GM19193 (cell line): ENCODE measurements around the gene OR52R1.

ENCODE experiments used
- POLR2A ChIP-seq: IDR thresholded peaks from 4 replicates; pipeline ENCODE4 v1.6.1; 2011; ENCODE audit not compliant: insufficient read depth, insufficient read length; ENCODE audit errors: extremely low read depth

OR52R1 gene

DNA sequence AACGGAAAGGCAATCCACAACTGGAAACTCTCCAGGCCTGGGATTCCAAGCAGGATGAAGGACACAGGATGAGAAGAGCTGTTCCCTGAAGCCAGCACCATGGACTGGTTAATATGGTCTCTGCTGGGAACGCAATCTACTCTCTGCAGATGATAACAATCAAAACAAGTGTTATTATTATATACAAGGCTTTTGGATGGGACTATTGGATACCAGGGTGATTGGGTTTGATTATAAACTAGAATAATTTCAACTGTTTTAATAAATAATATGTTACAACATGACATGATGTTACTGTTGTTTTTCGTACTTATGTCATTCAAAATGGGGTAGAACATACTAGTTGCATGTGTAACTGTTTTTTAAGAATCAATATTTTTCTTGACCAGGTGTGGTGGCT lies at the start of gene OR52R1:
Gene OR52R1, minus strand, starts transcription at position 101 of the 400 bp plus-strand sequence. Its CDS starts 0 bp downstream, at position 101.
- TF ChIP-seq POLR2A = no peak

DNA sequence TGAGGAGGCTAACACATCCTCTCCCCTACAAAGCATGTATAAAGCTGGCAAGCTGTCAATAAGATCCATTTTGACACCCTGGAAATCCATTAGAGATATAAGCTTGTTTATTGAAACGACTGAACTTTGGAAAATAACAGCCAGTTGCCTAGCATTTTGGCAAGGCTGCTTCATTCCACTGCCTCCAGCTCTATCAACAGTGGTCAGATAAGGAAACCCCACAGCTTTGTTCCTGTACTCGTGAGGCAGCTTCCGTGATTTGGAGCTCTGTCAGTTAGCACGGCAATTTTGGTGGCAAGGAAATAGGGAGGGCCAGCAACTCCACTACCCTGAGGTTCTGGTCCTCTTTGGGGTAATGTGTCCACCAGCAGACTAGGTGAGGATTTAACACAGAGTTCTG lies 46.9 kb upstream of the OR52R1 start:
- TF ChIP-seq POLR2A = no peak

DNA sequence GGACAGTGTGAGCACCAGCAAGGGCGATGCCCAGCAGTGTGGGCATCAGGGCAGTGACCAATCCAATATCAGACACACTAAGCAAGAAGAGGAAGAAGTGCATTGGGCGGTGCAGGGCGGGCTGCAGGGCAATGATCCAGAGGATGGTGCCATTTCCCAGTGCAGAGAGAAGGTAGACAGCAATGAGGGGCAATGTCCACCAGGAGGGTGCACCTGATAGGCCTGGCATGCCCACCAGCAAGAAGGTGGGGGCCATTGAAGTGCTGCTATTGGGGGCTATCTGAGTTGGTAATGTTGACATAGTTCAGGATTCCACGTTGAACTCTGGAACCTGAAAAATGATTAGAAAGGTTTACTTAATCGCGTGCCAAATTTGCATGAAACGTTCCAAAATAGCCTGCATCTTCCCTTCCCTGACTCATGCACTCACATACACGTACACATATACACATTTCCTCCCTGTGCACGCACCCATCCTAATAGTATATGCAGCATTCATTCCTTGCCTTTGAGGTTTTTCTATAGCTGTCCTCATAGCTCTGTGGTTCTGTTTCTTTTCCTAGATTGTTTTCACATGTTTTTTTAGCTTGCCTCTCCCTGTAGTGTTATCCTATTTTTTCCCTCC lies 44.8 kb upstream of the OR52R1 start, which contains the start of gene OR51S1:
Gene OR51S1, minus strand, starts transcription at position 301 of the 625 bp plus-strand sequence. Its CDS starts 0 bp downstream, at position 301.
- no peak for TF ChIP-seq POLR2A

DNA sequence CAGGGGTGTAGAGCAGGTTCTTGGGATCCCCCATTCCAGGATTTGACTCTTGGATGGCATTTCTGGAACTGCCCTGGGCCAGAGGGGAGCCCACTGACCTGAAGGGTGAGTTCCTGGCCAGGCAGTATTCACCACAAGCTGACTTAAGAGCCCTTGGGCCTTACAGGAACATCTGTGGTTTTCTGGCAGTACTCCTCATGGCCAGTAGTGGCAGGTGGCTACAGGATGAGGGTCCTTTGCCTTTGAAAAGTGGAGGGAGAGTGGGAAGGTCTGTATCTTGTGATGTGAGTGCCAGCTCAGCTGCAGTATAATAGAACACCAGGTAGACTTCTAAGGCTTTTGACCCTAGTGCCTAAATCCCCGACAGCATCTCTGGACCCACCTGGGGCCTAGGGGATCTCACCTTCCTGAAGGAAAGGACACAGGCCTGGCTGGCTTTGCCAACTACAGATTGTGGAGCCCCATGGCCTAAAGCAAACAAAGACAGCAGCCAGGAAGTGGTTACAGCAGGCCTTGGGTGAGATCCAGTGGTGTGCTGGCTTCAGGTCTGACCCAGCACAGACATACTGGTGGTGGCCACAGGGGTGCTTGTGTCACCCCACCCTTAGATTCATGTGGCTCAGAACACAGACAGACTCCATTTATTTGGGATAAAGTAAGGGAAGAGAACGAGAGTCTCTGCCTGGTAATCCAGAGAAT lies 35.8 kb upstream of the OR52R1 start:
- no peak for TF ChIP-seq POLR2A

DNA sequence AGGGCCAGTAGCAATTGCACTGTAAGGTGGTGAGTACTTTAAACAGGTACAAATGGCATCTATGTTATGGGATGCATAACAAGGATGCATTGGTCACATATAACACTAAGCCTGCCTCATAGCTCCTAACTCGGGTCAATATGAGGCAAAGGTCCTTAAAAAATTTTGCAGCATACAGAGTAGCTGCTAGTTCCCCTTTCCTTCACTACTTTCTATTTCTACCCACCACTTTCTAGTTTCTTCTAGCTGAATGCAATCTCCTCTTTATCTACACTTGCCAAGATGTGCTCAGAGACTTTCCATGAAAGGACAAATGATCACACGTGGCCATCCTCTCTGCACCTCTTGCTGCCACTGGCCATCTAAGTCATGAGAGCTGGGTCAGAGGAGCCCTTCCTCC lies 26.7 kb upstream of the OR52R1 start:
- no peak for TF ChIP-seq POLR2A

DNA sequence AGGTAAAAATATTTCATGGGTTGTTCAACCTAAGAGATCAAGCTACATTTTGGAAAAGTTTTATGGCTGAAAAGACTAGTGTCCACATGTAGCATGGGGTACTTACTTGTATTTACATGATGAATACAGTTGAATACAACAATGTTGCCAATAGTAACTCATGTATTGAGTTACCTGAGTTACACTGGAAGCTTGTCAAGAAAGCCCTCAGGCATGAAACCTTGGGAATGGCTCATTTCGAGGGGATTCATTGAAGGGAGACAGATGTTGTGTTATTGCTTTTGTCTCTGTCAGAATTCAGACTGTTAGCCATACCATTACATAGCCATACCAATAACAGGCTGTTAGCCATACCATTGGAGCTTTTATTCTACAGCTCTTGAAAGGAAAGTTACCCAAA lies 26.2 kb upstream of the OR52R1 start:
- TF ChIP-seq POLR2A = no peak

DNA sequence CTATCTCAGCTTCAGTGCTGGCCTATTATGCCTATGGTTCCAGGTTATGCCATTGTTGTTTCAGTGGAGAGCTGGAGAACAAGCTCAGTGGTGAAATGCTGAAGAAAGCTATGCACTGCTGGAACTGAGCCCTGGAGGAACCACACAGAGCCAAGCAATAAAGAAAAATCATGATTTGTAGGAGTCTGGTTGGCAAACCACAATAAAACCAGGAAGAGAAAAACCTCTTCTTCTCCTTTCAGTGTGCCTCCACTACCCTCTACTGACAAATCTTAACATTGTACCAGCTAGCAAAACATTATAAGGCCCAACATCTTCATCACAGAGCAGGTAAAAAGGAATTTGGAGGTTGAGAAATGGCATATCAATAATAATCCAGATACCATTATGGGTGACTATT lies 22.2 kb upstream of the OR52R1 start:
- no peak for TF ChIP-seq POLR2A

DNA sequence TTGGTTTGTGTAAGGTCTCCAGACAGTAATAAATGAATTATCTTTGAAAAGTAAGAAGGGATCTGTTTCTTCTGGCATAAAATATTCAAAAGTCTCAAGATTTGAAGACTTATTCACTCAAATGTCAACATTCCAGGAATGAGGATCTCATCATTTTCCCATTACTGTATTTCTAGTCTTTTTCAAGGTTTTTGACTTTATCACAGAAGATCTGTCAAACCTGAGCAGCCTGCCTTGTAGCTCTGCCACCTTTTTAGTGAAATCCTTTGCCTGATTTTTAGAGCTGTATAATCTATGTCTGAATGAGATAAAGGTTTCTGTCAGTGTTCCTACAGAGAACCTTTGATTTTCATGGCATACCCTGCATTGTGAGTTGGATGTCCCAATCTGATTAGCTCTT lies 21.0 kb upstream of the OR52R1 start:
- no peak for TF ChIP-seq POLR2A

DNA sequence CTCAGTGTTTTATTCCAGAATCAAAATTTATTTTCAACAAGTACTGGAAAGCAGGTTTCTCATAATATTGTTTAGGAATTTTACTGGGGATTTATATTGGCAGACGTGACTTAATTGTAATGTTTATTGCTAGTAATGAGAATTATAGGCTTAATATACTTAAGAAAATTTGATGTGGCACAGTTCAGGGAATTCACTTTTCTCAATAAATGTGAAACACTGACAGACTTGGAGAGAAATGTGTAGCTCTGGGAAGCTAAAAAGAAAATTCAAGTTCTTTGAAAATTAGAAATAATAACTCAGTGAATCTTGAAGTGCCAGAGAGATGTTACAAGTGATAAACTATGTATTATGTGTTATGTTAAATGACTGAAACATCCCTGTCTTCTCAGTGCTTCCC lies 16.8 kb upstream of the OR52R1 start, which contains the start of gene OR51F2:
Gene OR51F2, plus strand, starts transcription at position 301 of the 400 bp plus-strand sequence. CDS start 101 bp downstream, outside the sequence.
- no peak for TF ChIP-seq POLR2A

DNA sequence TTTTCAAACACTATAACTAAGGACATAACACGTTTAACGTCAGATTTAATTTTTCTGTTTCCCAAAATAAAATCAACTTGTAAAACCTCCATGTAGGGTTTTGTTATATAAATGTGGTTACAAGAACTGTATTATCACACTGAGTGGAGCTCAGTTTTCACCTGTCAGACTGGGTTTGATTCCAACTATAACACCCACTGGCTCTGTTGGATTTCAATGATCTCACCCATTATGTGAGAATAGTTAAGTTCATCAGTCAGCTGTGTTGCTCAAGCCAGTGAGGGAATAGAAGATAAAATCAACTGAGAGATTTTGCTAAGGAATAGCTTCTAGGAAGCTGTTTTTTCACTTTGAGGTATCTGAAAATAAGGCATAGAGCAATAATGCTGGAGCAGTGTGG lies 5.1 kb upstream of the OR52R1 start:
- no peak for TF ChIP-seq POLR2A

DNA sequence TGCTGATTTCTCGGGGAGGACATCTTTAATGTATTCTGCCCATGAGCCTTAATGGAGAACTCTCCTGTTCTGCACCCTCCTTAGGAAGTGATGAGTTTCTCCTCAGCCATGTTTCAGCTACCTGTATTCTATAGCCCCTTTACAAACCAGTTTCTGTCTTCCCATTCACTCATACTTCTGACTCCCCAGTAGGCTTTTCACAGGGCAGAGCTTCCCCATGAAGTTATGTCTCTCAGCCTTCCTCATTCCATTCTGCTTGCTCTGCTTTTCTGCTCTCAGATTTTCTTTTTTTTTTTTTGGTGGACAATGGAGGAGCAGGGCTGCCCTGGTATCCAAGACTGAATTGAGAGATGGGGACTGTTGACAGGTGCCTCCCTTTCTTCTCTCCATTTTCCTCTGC lies 4.3 kb upstream of the OR52R1 start:
- no peak for TF ChIP-seq POLR2A

DNA sequence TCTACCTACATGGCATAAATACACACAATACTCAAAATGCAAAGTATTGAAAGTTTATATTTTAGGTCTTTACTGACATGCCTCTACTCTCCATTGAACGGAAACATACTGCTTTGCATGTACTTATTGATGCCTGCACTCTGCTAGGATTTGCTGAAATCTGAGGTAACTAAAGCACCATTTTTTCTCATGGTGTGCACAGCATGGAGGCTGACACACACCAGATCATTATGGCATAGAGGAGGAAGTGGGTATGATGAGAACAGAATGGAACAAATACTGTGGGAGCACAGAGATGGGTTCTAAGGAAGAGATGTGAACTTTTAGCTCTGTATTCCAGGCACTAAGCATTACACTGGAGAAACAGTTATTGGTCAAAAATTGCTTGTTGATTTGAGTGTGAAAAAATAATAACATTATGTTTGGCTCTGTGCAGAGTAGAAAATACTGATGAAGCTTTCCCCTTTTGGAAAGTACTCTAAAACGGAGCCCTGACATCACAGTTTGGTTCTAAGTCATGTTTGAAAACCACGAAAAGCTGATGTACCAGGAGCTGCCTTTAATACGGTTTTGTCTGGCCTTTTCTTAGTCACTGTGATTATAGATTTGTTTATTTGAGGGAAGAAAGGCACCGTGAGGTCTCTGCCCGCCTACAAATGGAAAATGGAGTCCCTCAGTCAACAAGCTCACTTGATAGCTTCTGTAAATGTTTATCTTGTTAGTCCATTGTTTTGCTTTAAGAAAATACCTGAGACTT lies 5.6 kb downstream of the OR52R1 start:
- no peak for TF ChIP-seq POLR2A

DNA sequence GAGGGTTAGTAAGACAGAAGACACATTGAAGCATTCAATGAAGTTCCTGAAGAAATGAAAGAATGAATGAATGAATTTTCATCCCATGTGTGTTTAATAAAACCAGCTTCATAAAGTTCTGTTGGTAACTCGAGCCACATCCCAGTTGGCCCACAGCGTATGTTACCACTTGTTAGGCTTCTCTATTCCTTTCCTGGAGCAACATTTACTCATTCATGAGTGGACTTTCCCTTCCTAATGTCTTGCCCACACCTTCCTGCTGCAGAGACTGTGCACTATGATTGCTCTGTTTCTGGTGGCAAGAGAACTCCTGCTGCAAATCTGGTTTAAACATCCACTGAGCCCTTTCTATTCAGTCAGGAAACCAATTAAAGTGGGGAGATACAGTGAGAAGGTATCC lies 7.0 kb downstream of the OR52R1 start:
- no peak for TF ChIP-seq POLR2A

DNA sequence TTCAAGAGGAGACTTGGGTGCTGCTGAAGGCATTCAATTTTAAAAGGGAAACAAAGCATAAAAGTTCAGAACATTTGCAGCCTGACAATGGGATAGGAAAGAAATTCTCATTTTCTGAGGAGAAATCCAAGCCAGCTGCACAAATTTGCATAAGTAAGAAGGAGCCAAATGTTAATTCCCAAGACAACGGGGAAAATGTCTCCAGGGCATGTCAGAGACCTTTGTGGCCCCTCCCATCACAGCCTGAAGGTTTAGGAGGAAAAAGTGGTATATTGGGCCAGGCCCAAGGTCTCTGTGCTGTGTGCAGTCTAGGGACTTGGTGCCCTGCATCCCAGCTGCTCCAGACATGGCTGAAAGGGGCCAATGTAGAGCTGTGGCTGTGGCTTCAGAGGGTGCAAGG lies 21.7 kb downstream of the OR52R1 start:
- no peak for TF ChIP-seq POLR2A

DNA sequence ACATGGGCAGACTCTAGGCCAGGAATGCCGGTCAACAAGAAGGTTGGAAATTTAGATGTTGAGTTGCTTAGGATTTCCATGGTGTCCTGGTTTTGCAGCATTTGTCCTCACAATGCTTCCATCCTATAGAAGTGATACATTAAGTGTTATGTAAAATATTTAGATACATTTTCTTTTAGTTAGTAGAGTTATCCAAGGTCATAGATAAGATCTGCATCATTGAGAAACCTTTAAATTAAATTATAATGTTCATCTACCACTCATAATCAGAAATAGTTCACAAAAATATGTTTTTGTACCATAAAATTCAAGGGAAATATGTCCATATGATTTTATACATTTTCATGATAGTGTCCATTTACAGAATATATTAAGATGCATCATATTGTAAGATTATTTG lies 34.3 kb downstream of the OR52R1 start, which contains the start of gene OR51F1:
Gene OR51F1, minus strand, starts transcription at position 101 of the 400 bp plus-strand sequence. Its CDS starts 0 bp downstream, at position 101.
- no peak for TF ChIP-seq POLR2A
